ENCODE measurements around the gene GPR35. TPM values are rescaled to one million over a fixed set of nuclear protein-coding genes. Genes with fewer than 3 reads are reported as not detected.

Gene GPR35
- total and polyA plus RNA-seq, 4 experiments from 2014 or later: 0.71 to 6.8 (median 3.8) TPM

DNA sequence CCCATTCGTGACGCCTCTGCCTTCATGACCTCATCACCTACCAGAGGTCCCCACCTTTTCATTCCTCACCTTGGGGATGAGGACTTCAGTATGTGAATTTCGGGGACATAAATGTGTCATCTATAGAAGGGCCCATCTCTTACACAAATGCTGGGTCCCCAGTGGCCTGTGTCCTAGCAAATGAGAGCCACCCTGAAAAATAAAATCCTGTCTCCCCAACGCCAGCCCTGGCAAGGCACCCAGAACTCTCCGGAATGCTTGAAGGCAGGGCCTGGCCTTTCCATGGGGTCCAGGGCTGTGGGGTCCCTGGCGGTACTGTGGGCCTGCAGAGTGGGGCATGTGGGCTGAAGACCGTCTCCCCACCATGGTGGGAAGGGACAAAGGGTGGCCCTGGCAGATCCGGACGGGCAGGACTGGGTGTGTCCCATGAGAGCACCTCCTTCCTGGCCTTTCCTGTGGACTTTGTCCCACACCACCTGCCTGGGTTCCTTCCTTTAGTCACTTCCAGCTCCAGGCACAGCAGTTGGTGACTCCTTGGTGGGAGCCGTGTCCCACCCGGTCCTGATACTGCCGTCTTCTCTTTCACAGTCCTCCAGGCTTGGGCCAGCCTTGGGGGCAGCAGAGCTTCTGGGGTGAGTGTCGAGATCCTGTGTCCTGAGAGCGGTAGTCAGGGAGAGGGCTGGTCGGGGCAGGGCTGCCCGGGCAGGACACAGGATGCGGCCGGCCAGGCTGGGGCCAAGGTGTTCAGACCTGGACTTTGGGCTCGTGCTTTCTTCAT is 20.2 kb upstream of the GPR35 start:
- H3K4me1 ChIP-seq (ENCODE audit: insufficient read depth, low read length): no peaks in the 10 kb centered on the region
- DNase-seq: no peak
- ChIA-PET CTCF (ENCODE audit: partially characterized antibody) (interaction anchor here (1.5 to 2.0 kb wide), 2 partner anchors 8 to 91 kb away, joined by 3 to 6 read pairs; no protein-coding TSS in a partner anchor), POLR2A (ENCODE audit: partially characterized antibody) (no interaction called here)
- no peaks in the 10 kb centered on the region for H3K36me3 ChIP-seq (ENCODE audit: insufficient read depth, low read length)
- intact Hi-C loops (cut with micrococcal nuclease): no loop called here
- Mint-ChIP-seq H3K4me1 (peaks cover 0 to 1% (median 0%) of the 10 kb centered on the region in 4 donors), H3K27me3 (no peaks in the 10 kb centered on the region), H3K27ac (peak overlapping the region in 1 of 7 donors; percentile 4), H3K36me3 (peaks cover 0 to 5% of the 10 kb centered on the region in 2 donors), H3K9me3 (no peaks in the 10 kb centered on the region), H3K4me3 (no peak overlapping the region)
- H3K4me3 ChIP-seq (ENCODE audit: low read length in 2 of 2): no peak overlapping the region
- no peak overlapping the region for H3K27ac ChIP-seq (ENCODE audit: low read depth, low read length)
- no peaks in the 10 kb centered on the region for H3K27me3 ChIP-seq (ENCODE audit: insufficient read depth, low read length)
- H3K9me3 ChIP-seq (ENCODE audit: control insufficient read depth in 1 of 2, low read length in 2 of 2): no peaks in the 10 kb centered on the region

DNA sequence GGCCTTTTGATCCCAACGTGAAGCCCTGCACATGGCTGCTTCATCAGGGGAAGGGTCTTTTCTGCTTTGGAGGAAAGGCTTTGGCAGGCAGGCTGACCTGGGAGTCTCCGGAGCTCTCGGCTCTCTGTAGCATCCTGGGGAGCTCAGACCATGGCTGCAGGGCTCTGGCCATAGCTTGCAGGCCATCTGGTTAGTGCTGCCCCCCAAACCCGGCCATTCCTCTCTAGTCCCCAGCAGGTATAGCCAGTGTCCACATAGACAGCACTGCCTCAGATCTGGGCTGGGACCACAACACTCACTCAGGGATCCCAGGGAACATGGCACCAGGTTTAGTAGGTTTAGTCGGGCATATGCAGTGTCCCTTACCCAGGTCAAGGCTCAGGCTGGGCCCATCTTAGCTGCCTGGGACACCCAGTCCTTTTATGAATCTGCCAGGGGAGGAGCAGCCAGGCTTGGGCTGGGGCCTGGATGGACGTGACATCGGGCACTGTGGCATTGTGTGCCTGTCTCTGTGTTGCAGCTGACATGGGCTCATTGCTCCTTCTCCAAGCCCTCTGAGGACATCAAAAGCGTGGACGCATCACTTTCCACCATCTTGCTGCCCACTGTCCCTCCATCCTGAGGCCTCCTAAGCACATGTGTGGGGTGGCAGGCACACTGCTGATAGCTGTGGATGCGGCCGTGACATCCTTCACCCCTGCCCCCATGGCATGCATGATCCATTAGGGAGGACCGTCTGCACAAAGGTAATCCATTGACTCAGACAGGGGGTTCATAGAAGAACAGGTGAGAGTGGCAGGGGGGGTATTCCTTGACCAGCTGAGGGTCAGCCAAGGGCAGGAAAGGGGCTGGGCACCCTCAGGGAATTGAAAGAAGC is 19.2 kb upstream of the GPR35 start:
- Mint-ChIP-seq H3K4me3 (no peak overlapping the region), H3K4me1 (peaks cover 0 to 1% (median 0%) of the 10 kb centered on the region in 4 donors), H3K27me3 (no peaks in the 10 kb centered on the region), H3K27ac (peak overlapping the region in 1 of 7 donors; percentile 4), H3K36me3 (peaks cover under 1 to 5% of the 10 kb centered on the region in 2 donors), H3K9me3 (no peaks in the 10 kb centered on the region)
- ChIA-PET CTCF (ENCODE audit: partially characterized antibody) (interaction anchor here (1.5 to 2.0 kb wide), 2 partner anchors 9 to 92 kb away, joined by 3 to 6 read pairs; no protein-coding TSS in a partner anchor), POLR2A (ENCODE audit: partially characterized antibody) (interaction anchor here (1.1 to 1.2 kb wide), 2 partner anchors 16 to 41 kb away, joined by 3 to 4 read pairs; no protein-coding TSS in a partner anchor)
- no peak for DNase-seq
- H3K4me3 ChIP-seq (ENCODE audit: low read length in 2 of 2): no peak overlapping the region
- no peaks in the 10 kb centered on the region for H3K36me3 ChIP-seq (ENCODE audit: insufficient read depth, low read length)
- no peaks in the 10 kb centered on the region for H3K27me3 ChIP-seq (ENCODE audit: insufficient read depth, low read length)
- H3K9me3 ChIP-seq (ENCODE audit: control insufficient read depth in 1 of 2, low read length in 2 of 2): no peaks in the 10 kb centered on the region
- no peaks in the 10 kb centered on the region for H3K4me1 ChIP-seq (ENCODE audit: insufficient read depth, low read length)
- intact Hi-C loops (cut with micrococcal nuclease): no loop called here
- no peak overlapping the region for H3K27ac ChIP-seq (ENCODE audit: low read depth, low read length)

DNA sequence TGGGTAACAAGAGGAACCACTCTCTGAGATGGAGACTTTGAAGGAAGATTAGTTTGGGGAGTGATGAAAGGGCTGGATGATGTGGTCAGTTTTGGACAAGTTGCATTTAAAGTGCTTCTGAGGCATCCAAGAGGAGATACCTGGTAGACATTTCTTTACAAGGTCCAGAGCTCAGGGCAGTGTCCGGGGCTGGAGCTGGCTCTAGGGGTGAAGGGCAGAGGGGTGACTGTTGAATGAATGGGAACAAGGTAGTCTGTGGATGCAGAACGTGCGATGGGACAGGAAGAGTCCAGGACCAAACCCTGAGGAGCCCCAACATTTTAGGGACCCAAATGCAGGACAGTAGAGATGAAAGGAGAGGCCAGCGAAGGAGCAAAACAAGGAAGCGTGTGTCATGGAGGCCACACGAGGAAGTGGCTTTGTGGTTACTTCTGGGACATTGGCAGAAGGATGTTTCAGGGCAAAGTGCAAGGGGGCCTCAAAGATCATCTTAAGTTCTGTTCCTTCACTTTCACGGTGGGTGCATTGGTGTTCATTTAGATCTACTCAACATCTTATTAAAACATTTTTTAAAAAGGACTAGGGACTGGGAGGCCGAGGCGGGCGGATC is 13.6 kb upstream of the GPR35 start:
- POLR2A ChIA-PET (ENCODE audit: partially characterized antibody): no interaction called here
- H3K27me3 Mint-ChIP-seq: no peaks in the 10 kb centered on the region

DNA sequence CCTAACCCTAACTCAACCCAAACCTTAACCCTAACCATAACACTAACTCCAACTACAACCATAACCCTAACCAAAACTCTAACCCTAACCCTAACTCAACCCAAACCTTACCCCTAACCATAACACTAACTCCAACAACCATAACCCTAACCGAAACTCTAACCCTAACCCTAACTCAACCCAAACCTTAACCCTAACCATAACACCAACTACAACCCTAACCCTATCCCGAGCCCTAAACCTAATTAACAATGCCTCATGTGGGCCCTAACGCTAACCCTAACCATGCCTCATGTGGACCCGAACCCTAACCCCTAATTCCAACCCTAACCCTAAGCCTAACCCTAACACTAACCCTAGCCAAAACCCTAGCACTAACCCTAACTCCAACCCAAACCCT is 11.5 kb upstream of the GPR35 start:
- Mint-ChIP-seq H3K27ac (no peak overlapping the region), H3K4me1 (peaks cover 2 to 10% (median 9%) of the 10 kb centered on the region in 4 donors), H3K9me3 (peaks cover 0 to 8% (median 0%) of the 10 kb centered on the region in 8 donors), H3K4me3 (no peak overlapping the region), H3K36me3 (peaks cover 3 to 19% of the 10 kb centered on the region in 2 donors), H3K27me3 (no peaks in the 10 kb centered on the region)
- CTCF ChIA-PET (ENCODE audit: partially characterized antibody): no interaction called here
- intact Hi-C loops (cut with micrococcal nuclease): no loop called here
- POLR2A ChIA-PET (ENCODE audit: partially characterized antibody): no interaction called here
- no peaks in the 10 kb centered on the region for H3K27me3 ChIP-seq (ENCODE audit: insufficient read depth, low read length)
- H3K4me3 ChIP-seq (ENCODE audit: low read length in 2 of 2): no peak overlapping the region
- H3K36me3 ChIP-seq (ENCODE audit: insufficient read depth, low read length): no peaks in the 10 kb centered on the region
- DNase-seq: no peak
- no peaks in the 10 kb centered on the region for H3K9me3 ChIP-seq (ENCODE audit: control insufficient read depth in 1 of 2, low read length in 2 of 2)
- H3K27ac ChIP-seq (ENCODE audit: low read depth, low read length): no peak overlapping the region
- peaks cover 21% of the 10 kb centered on the region for H3K4me1 ChIP-seq (ENCODE audit: insufficient read depth, low read length)

More for the DNA sequence above, 13.6 kb upstream of the GPR35 start:
- Histone ChIP-seq H3K4me3 (ENCODE audit: low read length in 2 of 2) (no peak overlapping the region), H3K27me3 (ENCODE audit: insufficient read depth, low read length) (no peaks in the 10 kb centered on the region), H3K4me1 (ENCODE audit: insufficient read depth, low read length) (peaks cover 21% of the 10 kb centered on the region), H3K36me3 (ENCODE audit: insufficient read depth, low read length) (no peaks in the 10 kb centered on the region), H3K9me3 (ENCODE audit: control insufficient read depth in 1 of 2, low read length in 2 of 2) (no peaks in the 10 kb centered on the region), H3K27ac (ENCODE audit: low read depth, low read length) (no peak overlapping the region)
- CTCF ChIA-PET (ENCODE audit: partially characterized antibody): no interaction called here
- Mint-ChIP-seq H3K4me1 (peaks cover 0 to 10% (median 9%) of the 10 kb centered on the region in 4 donors), H3K4me3 (peak overlapping the region in 6 of 8 donors; percentile 3 to 76 (median 27)), H3K27ac (peak overlapping the region in 5 of 7 donors; percentile 55 to 81 (median 75)), H3K36me3 (peaks cover 1 to 9% of the 10 kb centered on the region in 2 donors), H3K9me3 (peaks cover 0 to 2% (median 0%) of the 10 kb centered on the region in 8 donors)
- intact Hi-C loops (cut with micrococcal nuclease): no loop called here
- peak in 1 of 5 donors; percentile 32 for DNase-seq

DNA sequence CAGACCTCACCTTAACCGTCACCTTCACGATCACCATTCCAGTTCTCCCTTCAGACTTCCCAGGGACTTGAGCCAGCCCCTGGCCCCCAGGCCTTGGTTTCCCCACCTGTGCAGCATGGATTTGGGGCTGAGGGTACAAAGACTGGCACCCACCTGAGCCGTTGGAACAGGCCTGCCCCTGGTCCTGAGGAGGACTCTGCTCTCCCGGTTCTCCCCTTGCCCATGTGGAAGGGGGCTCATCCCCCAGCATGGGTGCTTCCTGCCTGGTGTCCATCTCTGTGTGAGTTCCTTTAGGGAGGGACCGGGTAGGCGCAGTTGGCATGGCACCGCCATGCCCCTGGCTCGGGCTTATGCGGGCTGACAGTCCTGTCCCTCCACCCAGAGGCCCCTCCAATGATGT is 10.9 kb upstream of the GPR35 start:
- Histone ChIP-seq H3K4me1 (ENCODE audit: insufficient read depth, low read length) (peaks cover 21% of the 10 kb centered on the region), H3K4me3 (ENCODE audit: low read length in 2 of 2) (no peak overlapping the region), H3K27me3 (ENCODE audit: insufficient read depth, low read length) (no peaks in the 10 kb centered on the region), H3K27ac (ENCODE audit: low read depth, low read length) (no peak overlapping the region), H3K9me3 (ENCODE audit: control insufficient read depth in 1 of 2, low read length in 2 of 2) (no peaks in the 10 kb centered on the region), H3K36me3 (ENCODE audit: insufficient read depth, low read length) (no peaks in the 10 kb centered on the region)
- no peak overlapping the region for H3K27ac Mint-ChIP-seq
- ChIA-PET POLR2A (ENCODE audit: partially characterized antibody) (no interaction called here), CTCF (ENCODE audit: partially characterized antibody) (no interaction called here)
- intact Hi-C loops (cut with micrococcal nuclease): no loop called here
- peaks cover 7 to 10% (median 9%) of the 10 kb centered on the region in 4 donors for H3K4me1 Mint-ChIP-seq
- peaks cover 2 to 21% of the 10 kb centered on the region in 2 donors for H3K36me3 Mint-ChIP-seq
- H3K9me3 Mint-ChIP-seq: peaks cover 0 to 8% (median 0%) of the 10 kb centered on the region in 8 donors
- H3K27me3 Mint-ChIP-seq: no peaks in the 10 kb centered on the region
- H3K4me3 Mint-ChIP-seq: no peak overlapping the region
- DNase-seq: peak in 1 of 5 donors; percentile 7

DNA sequence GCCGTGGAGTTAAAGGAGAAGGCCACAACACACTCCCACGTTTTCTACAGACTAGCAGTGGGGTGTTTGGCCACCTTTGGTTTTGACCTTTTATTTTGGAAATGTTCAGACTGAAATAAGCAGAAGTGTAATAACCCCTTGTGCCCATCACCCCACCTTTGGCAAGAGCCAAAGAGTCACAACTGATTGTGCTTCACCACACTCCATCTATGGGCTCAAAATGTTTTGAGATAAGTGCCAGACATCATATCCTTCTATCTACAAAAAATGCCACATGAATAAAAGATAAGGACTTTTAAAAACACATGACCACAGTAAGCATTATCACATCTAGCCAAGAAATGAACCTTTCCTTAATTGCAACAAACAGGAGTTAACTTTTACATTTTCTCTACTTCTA is 9.9 kb upstream of the GPR35 start:
- H3K27ac Mint-ChIP-seq: peak overlapping the region in 1 of 7 donors; percentile 51
- CTCF ChIA-PET (ENCODE audit: partially characterized antibody): no interaction called here
- no peak for DNase-seq
- H3K4me1 Mint-ChIP-seq: peaks cover 7 to 10% (median 9%) of the 10 kb centered on the region in 4 donors
- peaks cover 0 to 8% (median 0%) of the 10 kb centered on the region in 8 donors for H3K9me3 Mint-ChIP-seq
- H3K4me3 Mint-ChIP-seq: no peak overlapping the region
- Histone ChIP-seq H3K27me3 (ENCODE audit: insufficient read depth, low read length) (no peaks in the 10 kb centered on the region), H3K36me3 (ENCODE audit: insufficient read depth, low read length) (no peaks in the 10 kb centered on the region), H3K4me3 (ENCODE audit: low read length in 2 of 2) (no peak overlapping the region), H3K9me3 (ENCODE audit: control insufficient read depth in 1 of 2, low read length in 2 of 2) (no peaks in the 10 kb centered on the region), H3K27ac (ENCODE audit: low read depth, low read length) (no peak overlapping the region), H3K4me1 (ENCODE audit: insufficient read depth, low read length) (peaks cover 23% of the 10 kb centered on the region)
- no peaks in the 10 kb centered on the region for H3K27me3 Mint-ChIP-seq
- peaks cover 2 to 21% of the 10 kb centered on the region in 2 donors for H3K36me3 Mint-ChIP-seq
- intact Hi-C loops (cut with micrococcal nuclease): no loop called here
- POLR2A ChIA-PET (ENCODE audit: partially characterized antibody): no interaction called here
